ENCODE results near the gene SPEG.

The SPEG gene

GRCh38 chr2:219426068-219426443 lies 8.6 kb upstream of the SPEG start:
- no peak for DNase-seq

GRCh38 chr2:219426534-219427136 lies 8.0 kb upstream of the SPEG start:
- no peak for DNase-seq

- no peak for DNase-seq
Measured at GRCh38 chr2:219428469-219428868, 6.2 kb upstream of the SPEG start.

- no peak for DNase-seq
Measured at GRCh38 chr2:219429958-219430606, 4.6 kb upstream of the SPEG start.

- no peak for DNase-seq
Measured at GRCh38 chr2:219430633-219431615, 3.7 kb upstream of the SPEG start.

GRCh38 chr2:219433666-219434467 lies 776 bp upstream of the SPEG start:
- DNase-seq = peak in 1 of 2 donors; percentile 16

GRCh38 chr2:219434468-219434717 lies 250 bp upstream of the SPEG start:
- DNase-seq = no peak

GRCh38 chr2:219435701-219436100 lies 1.1 kb downstream of the SPEG start:
- DNase-seq = no peak

GRCh38 chr2:219436491-219436890 lies 1.8 kb downstream of the SPEG start:
- DNase-seq = no peak

GRCh38 chr2:219437141-219437540 lies 2.5 kb downstream of the SPEG start:
- no peak for DNase-seq

- DNase-seq = no peak
Measured at GRCh38 chr2:219437690-219438206, 3.1 kb downstream of the SPEG start.

- DNase-seq = no peak
Measured at GRCh38 chr2:219438453-219438852, 3.8 kb downstream of the SPEG start.

GRCh38 chr2:219439506-219439905 lies 4.9 kb downstream of the SPEG start:
- no peak for DNase-seq

GRCh38 chr2:219440388-219441256 lies 6.0 kb downstream of the SPEG start:
- DNase-seq = no peak

- peak; percentile 49 to 70 for DNase-seq
Measured at GRCh38 chr2:219441451-219442255, 7.0 kb downstream of the SPEG start.

- no peak for DNase-seq
Measured at GRCh38 chr2:219442256-219443015, 7.8 kb downstream of the SPEG start.

GRCh38 chr2:219443016-219443696 lies 8.5 kb downstream of the SPEG start:
- DNase-seq = no peak

GRCh38 chr2:219443697-219444023 lies 9.0 kb downstream of the SPEG start:
- no peak for DNase-seq

GRCh38 chr2:219444566-219445091 lies 10.0 kb downstream of the SPEG start:
- no peak for DNase-seq
